VCaP (cell line): ENCODE measurements around the gene TSR3.

Experiments
- H3K27ac ChIP-seq: fragments of 450-650 bp; 2 replicates; pipeline ENCODE4 v1.5.1; 2017
- CTCF ChIP-seq: fragments of 450-650 bp; conservative IDR thresholded peaks from 2 replicates; pipeline ENCODE4 v1.5.1; 2017; ENCODE audit warnings: mild to moderate bottlenecking, moderate library complexity

The TSR3 gene

GRCh38 chr16:1351582-1352362 lies at the start of gene TSR3, which contains the start of gene GNPTG:
TSR3 (minus strand) TSS chr16:1351878; CDS start chr16:1351804, 74 bp downstream.
GNPTG (plus strand) TSS chr16:1351931; CDS start chr16:1351966, 35 bp downstream.
- peak within 1 kb of the TSS; percentile 61; the same call in 1 of the 2 replicates for H3K27ac ChIP-seq
- TF ChIP-seq CTCF = no peak

DNA sequence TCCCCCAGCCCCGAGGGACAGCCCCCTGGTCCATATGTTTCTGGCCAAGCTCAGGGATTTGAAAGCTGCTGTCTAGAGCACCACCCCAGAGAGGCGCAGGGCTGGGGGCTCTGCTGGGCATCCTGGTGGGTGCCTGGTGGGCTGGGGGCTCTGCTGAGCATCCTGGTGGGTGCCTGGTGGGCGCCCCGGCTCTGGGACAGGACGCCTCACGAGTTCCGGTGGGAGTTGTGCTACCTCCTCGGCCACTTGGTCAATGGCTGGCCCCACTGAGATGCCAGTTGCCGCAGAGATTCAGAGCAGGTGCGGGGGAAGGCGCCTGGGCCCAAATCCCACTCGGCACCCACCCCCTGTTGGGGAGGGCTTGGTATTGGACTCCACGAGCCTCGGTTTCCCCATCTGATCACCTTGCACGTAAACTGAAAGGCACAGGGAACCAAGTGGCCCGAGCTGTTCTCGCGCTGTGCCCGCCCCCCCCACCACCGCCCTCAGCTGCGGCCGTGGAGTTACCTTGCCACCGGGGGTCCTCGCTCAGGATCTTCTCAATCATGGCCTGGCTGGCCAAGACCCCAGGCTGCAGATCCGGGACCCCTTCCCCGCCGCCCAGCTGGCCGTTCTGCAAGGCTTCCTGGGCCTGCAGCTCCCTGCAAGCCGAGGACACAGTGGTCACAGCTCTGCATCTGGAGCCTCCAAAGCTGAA lies 49.5 kb upstream of the TSR3 start:
- no peak for TF ChIP-seq CTCF
- no peak overlapping the region for H3K27ac ChIP-seq

- no peak for TF ChIP-seq CTCF
- H3K27ac ChIP-seq = no peak overlapping the region
Observed at GRCh38 chr16:1398826-1399581, 47.3 kb upstream of the TSR3 start.

GRCh38 chr16:1398351-1398750 lies 46.7 kb upstream of the TSR3 start:
- no peak overlapping the region for H3K27ac ChIP-seq
- TF ChIP-seq CTCF = no peak

GRCh38 chr16:1397779-1398178 lies 46.1 kb upstream of the TSR3 start:
- no peak for TF ChIP-seq CTCF
- no peak overlapping the region for H3K27ac ChIP-seq

GRCh38 chr16:1395444-1396031 lies 43.9 kb upstream of the TSR3 start:
- TF ChIP-seq CTCF = no peak
- no peak overlapping the region for H3K27ac ChIP-seq
